ENCODE data around the gene ATF4. TPM values are rescaled to one million over a fixed set of nuclear protein-coding genes. Genes with fewer than 3 reads are reported as not detected.

The ATF4 gene
- total and polyA plus RNA-seq, 2 of the 13 experiments (the other 11 are each of a cell fraction or from before 2014, with no cell fraction given): 486 to 1,297 TPM

DNA sequence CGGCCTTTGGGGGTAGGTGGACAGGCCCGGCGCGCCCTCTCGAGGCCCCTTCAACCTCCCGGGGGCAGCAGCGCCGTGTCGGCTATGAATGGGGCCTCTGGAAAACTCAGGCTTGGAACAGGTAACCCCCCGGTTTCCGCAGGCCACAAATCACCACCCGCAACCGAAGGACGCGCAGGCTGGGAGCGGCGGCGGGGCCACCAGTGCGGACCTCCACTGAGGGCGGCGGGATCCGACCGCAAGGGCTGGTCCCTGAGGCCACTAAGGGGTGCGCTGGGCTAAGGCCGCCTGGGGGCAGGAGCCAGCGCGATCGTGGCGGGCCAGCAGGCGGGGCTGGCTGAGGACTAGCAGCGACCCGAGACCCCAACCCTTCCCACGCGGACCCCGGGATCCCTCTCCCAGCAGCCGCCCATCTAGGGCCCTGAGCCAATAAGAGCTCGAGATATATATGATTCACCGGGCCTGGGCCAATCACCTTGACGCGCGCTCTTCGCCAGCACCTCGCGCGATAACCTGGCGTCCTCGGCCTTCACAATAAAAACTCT lies 609 bp upstream of the ATF4 start (continued):
- TF ChIP-seq ZNF501 (CRISPR knock-in tag; IDR thresholded peaks at IDR 0.05) (no peak), KAT2B (IDR thresholded peaks at IDR 0.05; ENCODE audit: borderline replicate concordance, low read depth, low read length) (no peak), KDM2A (CRISPR knock-in tag; IDR thresholded peaks at IDR 0.05; ENCODE audit: borderline replicate concordance, low read depth) (peak; percentile 44; the same call in 1 of the 2 replicates), SIN3A (IDR thresholded peaks at IDR 0.05; ENCODE audit: borderline replicate concordance, low read depth, low read length) (no peak), ZNF24 (IDR thresholded peaks at IDR 0.05) (no peak), CREBL2 (CRISPR knock-in tag; IDR thresholded peaks at IDR 0.05; ENCODE audit: borderline replicate concordance) (no peak), GTF2F1 (IDR thresholded peaks at IDR 0.05; ENCODE audit: low read length) (no peak), ZNF557 (CRISPR knock-in tag; IDR thresholded peaks at IDR 0.05) (no peak), ZC3H13 (CRISPR knock-in tag; IDR thresholded peaks at IDR 0.05) (peak; percentile 17; the same call in 1 of the 2 replicates), PAF1 (CRISPR knock-in tag; IDR thresholded peaks at IDR 0.05) (no peak), ZNF251 (CRISPR knock-in tag; IDR thresholded peaks at IDR 0.05) (no peak), ZNF747 (CRISPR knock-in tag; IDR thresholded peaks at IDR 0.05; ENCODE audit: borderline replicate concordance) (no peak), SRSF1 (optimal IDR thresholded peaks at IDR 0.05; ENCODE audit: low read depth, low read length) (peak; percentile 71), RFXAP (CRISPR knock-in tag; IDR thresholded peaks at IDR 0.05; ENCODE audit: borderline replicate concordance) (peak; percentile 62; the same call in 1 of the 2 replicates), ZNF207 (IDR thresholded peaks at IDR 0.05; ENCODE audit: borderline replicate concordance) (no peak), ZNF619 (CRISPR knock-in tag; IDR thresholded peaks at IDR 0.05) (no peak), GATA4 (IDR thresholded peaks at IDR 0.05; ENCODE audit: borderline replicate concordance, low read depth) (peak; percentile 55; the same call in 1 of the 2 replicates), PPARG (CRISPR knock-in tag; conservative IDR thresholded peaks at IDR 0.05) (no peak), ATF5 (CRISPR knock-in tag; IDR thresholded peaks at IDR 0.05; ENCODE audit: low read depth) (peak; percentile 58; the same call in 1 of the 2 replicates), ZSCAN20 (CRISPR knock-in tag; IDR thresholded peaks at IDR 0.05; ENCODE audit: borderline replicate concordance) (no peak), PAX8 (CRISPR knock-in tag; IDR thresholded peaks at IDR 0.05; ENCODE audit: borderline replicate concordance) (0 out of 2 replicates have a peak, but pooled peaks have one; percentile 59), KLF9 (CRISPR knock-in tag; IDR thresholded peaks at IDR 0.05; ENCODE audit: low read depth) (no peak), ZNF550 (CRISPR knock-in tag; IDR thresholded peaks at IDR 0.05; ENCODE audit: borderline replicate concordance) (no peak)
- TF ChIP-seq, protein P1, sequence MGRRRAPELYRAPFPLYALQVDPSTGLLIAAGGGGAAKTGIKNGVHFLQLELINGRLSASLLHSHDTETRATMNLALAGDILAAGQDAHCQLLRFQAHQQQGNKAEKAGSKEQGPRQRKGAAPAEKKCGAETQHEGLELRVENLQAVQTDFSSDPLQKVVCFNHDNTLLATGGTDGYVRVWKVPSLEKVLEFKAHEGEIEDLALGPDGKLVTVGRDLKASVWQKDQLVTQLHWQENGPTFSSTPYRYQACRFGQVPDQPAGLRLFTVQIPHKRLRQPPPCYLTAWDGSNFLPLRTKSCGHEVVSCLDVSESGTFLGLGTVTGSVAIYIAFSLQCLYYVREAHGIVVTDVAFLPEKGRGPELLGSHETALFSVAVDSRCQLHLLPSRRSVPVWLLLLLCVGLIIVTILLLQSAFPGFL (CRISPR knock-in tag; IDR thresholded peaks at IDR 0.05): no peak
- TF ChIP-seq, protein P2, sequence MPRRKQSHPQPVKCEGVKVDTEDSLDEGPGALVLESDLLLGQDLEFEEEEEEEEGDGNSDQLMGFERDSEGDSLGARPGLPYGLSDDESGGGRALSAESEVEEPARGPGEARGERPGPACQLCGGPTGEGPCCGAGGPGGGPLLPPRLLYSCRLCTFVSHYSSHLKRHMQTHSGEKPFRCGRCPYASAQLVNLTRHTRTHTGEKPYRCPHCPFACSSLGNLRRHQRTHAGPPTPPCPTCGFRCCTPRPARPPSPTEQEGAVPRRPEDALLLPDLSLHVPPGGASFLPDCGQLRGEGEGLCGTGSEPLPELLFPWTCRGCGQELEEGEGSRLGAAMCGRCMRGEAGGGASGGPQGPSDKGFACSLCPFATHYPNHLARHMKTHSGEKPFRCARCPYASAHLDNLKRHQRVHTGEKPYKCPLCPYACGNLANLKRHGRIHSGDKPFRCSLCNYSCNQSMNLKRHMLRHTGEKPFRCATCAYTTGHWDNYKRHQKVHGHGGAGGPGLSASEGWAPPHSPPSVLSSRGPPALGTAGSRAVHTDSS (CRISPR knock-in tag; conservative IDR thresholded peaks at IDR 0.05): no peak

Data from HepG2 (cell line).